ENCODE results near the gene SMYD4.

Gene SMYD4

GRCh38 chr17:1729966-1730325 is 99.8 kb downstream of the SMYD4 start:
- DNase-seq, result no peak

Data from hippocampal formation (tissue), 2 donors.